Activated CD8-positive, alpha-beta memory T cell treated with anti-CD3 and anti-CD28 coated beads for 1 hour (primary cell): ENCODE results near the gene ITGAD.

Source experiments
- DNase-seq, 2 donors: peaks; one replicate each; pipeline ENCODE4 v3.0.0-alpha.2; 2020; ENCODE audit warnings: low read depth in 1 of 2; ENCODE audit errors: extremely low read depth in 1 of 2

Gene ITGAD

DNA sequence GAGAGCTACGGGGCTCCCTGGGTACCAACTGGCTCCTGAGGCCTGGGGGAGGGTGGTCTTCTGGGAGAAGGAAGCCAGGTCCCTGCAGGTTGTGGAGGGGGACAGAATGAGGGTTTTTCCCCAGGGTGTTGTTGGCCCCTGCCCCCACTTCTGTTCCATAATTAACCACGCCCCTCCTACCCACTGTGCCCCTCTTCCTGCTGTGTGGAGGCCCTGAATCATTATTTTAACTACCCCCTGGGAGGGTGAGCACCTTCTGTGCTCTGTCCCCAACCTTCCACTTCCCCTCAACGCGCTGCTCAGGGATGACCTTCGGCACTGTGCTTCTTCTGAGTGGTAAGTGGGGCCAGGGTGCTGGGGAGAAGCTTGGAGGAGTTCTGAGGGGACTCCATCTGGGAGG is at the start of gene ITGAD:
TSS of gene ITGAD (plus strand) at position 280 of the 400 bp plus-strand sequence. CDS start at position 306, 26 bp downstream.
- no peak for DNase-seq

- DNase-seq, result no peak
Measured at GRCh38 chr16:31344712-31345111, 48.4 kb upstream of the ITGAD start.

DNA sequence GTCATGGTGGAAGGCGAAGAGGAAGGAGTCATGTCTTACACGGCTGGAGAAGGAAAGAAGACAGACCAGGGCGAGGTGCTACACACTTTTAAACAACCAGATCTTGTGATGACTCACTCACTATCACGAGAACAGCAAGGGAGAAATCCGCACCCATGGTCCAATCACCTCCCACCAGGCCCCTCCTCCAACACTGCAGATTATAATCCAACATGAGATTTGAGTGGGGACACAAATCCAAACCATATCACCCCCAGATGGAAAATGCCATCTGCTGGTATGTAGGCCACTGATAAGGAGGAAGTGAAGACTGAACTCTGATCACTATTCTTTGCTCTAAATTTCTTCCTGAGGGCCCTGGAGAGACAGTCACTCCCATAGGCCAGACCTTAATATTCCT is 45.7 kb upstream of the ITGAD start:
- DNase-seq, result no peak

DNA sequence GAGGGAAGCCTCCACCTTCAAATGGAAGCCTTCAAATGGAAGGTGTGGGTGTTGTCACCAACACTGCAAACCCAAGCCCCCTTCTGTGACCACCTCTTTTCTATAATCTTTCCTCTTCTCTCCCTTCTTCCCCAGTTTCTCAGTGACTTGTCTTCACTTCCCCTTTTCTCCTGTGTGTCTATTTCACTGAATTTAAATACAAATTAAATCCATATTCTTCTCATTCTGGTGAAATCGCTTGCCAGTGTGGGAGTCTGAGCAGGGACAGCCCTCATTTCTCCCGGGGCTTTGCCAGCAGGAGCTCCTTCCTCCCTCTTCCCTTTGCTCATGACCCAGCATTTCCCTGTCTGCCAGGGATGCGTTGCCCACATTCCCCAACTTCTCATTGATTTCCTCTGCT is 44.6 kb upstream of the ITGAD start:
- DNase-seq, result no peak

DNA sequence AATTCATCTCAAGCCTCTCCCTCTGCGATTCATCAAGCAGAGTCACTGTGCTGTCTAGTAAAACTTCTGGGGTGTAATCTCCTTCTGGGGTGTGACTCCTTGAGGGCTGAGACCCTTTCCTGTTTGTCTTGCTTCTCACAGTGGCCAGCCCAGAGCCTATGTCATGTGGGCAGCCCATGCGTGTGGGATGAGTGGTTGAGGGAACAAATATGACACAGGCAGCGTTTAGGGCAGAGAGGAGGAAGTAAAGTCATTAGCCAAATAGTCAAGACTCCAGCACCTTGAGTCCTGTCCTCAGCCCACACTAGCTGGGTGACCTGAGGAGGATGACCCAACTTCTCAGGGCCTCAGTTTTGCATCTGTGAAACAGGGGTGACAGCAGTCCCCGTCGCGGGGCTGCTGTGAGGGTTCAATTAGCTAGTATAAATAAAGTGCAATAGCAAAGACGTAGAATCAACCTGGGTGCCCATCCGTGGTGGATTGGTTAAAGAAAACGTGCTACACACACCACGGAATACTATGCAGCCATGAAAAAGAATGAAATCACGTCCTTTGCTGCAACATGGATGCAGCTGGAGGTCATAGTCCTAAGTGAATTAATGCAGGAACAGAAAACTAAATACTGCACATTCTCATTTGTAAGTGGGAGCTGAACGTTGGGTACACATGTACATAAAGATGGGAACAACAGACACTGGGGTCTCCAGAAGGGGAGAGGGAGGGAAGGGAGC is 42.7 kb upstream of the ITGAD start:
- no peak for DNase-seq

DNA sequence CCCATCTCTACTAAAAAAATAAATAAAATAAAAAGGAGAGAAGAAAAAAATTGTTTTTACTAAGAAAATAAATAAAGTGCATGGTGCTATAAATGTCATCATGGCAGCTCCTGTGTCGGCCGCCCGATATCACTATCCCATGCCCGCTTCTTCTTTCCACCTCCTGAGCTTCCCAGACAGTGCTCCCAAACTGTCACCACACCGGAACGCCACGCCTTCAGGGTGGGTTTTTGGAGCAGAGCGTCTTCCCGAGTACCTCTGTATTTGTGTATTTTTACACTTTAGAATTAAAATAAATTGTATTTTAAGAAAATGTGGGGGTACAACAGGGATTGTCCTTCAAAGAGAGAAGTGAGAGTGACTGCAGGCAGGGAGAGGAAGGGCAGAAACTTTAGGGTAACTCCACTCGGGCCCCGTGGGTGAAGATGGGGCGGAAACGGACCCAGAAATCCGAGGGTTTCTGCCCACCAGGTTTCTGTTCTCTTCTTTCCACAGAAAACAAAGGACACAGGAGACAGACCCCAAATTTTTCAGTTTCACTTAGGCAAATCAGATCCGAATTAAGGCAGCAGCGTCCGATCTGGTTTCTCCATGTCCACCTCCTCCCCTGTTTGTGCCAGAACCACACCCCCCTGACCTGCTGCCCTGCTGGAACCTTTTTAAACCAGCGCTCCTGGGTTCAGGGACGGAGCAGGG is 41.7 kb upstream of the ITGAD start:
- DNase-seq, result no peak

GRCh38 chr16:31351942-31352325 is 41.2 kb upstream of the ITGAD start:
- DNase-seq, result no peak

- no peak for DNase-seq
Measured at GRCh38 chr16:31352376-31353115, 40.6 kb upstream of the ITGAD start.

DNA sequence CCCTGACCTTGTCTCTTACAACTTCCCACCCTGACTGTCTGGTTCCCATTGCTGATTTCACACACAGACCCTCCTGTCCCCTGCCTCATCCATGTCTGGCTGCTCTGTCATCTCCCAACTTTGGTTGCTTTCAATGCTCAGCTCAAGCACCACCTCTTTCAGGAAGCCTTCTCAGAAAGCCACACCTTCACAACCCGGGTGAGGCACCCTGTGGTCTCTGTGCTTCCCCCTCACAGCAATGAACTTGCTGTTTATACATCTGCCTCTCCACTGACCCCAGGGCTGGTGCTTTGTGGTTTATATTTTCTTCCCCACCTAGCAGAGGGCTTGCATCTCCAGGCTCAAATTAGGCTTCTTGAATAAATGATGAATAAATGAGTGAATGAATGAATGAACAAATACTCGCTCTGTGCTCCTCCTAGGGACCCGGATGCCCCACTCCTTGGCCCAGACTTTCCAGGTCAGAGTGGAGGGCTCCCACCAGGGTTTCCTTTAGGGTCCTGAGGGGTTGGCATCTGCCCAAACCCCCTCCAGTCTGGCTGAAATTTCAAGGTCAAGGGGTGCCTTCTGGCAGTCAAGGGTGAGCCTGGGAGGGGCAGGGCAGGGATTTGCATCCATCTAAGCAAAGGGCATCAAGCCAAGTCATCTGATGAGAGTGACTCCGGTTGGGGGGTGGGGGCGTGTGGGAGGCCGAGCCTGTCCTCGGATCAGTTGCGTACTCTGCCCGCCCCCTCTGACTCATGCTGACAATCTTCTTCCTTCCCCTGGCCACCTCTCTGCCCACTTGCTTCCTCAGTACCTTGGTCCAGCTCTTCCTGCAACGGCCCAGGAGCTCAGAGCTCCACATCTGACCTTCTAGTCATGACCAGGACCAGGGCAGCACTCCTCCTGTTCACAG is 38.5 kb upstream of the ITGAD start, which contains the start of gene ITGAX:
TSS of gene ITGAX (plus strand) at position 783 of the 898 bp plus-strand sequence. CDS start at position 862, 79 bp downstream.
- DNase-seq, result no peak

DNA sequence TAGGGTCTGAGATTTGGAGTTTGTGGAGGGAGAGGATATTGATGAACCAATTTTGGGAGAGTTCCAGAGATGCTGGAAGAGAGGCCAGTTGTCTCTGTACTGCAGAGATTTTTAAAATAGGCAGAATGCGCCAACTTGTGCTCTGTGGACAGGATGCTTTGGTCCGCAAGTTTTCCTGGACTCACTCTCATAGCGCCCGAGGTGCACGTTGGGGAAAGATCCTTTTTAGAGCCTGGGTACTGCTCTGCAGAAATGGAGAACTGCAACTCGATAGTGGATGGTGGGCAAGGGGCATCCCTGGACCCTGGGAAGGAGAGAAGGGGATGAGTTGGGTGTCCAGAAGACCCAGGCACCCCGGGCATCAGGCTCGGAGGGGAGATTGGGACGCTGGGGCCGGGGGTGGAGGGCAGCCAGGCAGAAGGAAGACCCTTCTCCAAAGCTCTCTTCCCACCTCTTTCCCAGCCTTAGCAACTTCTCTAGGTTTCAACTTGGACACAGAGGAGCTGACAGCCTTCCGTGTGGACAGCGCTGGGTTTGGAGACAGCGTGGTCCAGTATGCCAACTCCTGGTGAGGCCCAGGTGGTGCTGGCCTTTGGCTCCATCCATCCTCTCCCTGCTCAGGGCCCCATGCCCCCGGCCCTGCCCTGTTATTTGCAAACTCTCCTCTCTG is 37.6 kb upstream of the ITGAD start:
- no peak for DNase-seq

DNA sequence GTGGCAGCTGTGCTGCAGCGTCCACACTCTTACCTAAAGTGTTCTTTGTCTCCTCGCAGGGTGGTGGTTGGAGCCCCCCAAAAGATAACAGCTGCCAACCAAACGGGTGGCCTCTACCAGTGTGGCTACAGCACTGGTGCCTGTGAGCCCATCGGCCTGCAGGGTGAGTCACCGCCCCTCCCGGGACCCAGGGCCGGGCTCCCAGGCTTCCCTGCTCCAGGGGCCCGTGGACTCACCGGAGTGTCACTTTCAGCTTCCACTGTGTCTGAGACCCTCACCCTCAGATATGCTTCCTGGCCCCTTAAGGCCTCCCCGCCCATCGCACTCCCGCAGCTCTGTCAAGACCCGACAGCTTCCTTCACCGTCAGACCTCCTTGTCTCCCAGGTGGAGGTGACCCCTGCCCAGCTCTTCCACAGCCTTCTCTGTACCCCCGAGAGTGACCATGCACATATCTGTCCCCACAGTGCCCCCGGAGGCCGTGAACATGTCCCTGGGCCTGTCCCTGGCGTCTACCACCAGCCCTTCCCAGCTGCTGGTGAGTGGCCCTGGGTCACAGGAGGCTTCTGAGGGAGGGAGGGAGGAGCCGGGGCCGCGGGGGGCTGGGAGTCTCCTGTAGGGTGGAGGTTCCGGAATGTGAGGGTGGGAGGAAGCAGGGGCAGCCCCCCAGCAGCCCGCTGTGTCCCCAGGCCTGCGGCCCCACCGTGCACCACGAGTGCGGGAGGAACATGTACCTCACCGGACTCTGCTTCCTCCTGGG is 36.4 kb upstream of the ITGAD start:
- no peak for DNase-seq

GRCh38 chr16:31357324-31358109 is 35.6 kb upstream of the ITGAD start:
- DNase-seq, result no peak

- DNase-seq, result no peak
Measured at GRCh38 chr16:31360251-31360650, 32.9 kb upstream of the ITGAD start.

GRCh38 chr16:31361201-31362110 is 31.7 kb upstream of the ITGAD start:
- DNase-seq, result no peak

DNA sequence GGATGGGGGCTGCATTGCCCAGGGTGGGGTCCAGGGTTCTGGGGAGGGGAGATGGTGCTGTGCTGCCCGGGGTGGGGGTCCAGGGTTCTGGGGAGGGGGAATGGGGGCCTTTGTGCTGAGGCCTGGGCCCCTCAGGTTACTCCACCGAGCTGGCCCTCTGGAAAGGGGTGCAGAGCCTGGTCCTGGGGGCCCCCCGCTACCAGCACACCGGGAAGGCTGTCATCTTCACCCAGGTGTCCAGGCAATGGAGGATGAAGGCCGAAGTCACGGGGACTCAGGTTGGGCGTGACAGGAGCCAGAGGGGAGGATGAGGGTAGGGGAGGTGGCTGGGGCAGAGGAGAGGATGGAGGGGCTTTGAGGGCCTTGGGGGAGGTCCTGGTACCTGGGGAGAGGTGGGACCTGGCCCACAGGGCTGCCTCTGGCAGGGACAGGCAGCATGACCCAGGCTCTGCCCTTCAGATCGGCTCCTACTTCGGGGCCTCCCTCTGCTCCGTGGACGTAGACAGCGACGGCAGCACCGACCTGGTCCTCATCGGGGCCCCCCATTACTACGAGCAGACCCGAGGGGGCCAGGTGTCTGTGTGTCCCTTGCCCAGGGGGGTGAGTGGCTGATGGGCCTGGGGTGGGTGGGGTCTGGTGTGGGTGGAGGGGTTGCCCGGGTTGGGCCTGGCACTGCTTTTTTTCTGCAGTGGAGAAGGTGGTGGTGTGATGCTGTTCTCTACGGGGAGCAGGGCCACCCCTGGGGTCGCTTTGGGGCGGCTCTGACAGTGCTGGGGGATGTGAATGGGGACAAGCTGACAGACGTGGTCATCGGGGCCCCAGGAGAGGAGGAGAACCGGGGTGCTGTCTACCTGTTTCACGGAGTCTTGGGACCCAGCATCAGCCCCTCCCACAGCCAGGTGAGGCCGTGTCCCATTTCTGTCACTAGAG is 30.4 kb upstream of the ITGAD start:
- no peak for DNase-seq

- no peak for DNase-seq
Measured at GRCh38 chr16:31363721-31364120, 29.4 kb upstream of the ITGAD start.

- DNase-seq, result no peak
Measured at GRCh38 chr16:31364421-31364820, 28.7 kb upstream of the ITGAD start.
